B cell (primary cell): ENCODE data around the gene GPR78.

Source experiments
- EZH2 ChIP-seq: IDR thresholded peaks from 2 replicates; pipeline ENCODE4 v1.6.1; 2012; ENCODE audit warnings: borderline replicate concordance, low read depth, mild to moderate bottlenecking, moderate library complexity, low read length; ENCODE audit not compliant: insufficient read depth, poor library complexity, severe bottlenecking
- TF ChIP-seq, protein P1 (sequence below): fragments of 200-600 bp; IDR thresholded peaks from one replicate; pipeline ENCODE4 v1.8.0; 2022; ENCODE audit warnings: antibody characterized with exemption, mild to moderate bottlenecking

DNA sequence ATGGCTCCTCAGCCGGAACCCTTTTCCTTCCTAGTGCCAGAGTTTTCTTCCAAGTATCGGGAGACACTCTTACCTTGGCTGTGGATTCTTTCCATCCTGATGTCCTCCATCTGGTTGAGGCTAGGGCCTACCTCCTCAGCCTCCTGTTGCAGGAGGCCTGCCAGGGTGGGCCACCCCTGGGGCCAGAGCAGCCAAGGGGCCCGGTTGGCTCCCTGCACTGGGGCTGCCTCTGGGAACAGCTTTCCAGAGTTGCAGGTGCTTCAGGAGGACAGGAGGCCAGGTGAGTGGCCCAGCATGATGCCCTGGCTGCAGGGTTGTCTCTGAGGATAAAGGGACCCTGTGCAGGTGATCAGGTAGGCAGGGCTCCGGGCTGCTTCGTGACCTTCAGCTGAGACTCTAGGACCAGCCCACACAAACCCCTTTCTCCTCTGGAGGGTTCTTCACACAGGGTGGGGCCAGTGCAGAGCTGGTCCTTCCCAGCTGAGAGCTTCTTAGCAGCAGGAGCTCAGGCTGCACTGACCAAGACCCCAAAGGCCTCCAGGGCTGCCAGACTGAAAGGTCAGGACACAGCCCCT, 5.3 kb upstream of the GPR78 start:
- TF ChIP-seq, protein P1, sequence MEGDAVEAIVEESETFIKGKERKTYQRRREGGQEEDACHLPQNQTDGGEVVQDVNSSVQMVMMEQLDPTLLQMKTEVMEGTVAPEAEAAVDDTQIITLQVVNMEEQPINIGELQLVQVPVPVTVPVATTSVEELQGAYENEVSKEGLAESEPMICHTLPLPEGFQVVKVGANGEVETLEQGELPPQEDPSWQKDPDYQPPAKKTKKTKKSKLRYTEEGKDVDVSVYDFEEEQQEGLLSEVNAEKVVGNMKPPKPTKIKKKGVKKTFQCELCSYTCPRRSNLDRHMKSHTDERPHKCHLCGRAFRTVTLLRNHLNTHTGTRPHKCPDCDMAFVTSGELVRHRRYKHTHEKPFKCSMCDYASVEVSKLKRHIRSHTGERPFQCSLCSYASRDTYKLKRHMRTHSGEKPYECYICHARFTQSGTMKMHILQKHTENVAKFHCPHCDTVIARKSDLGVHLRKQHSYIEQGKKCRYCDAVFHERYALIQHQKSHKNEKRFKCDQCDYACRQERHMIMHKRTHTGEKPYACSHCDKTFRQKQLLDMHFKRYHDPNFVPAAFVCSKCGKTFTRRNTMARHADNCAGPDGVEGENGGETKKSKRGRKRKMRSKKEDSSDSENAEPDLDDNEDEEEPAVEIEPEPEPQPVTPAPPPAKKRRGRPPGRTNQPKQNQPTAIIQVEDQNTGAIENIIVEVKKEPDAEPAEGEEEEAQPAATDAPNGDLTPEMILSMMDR: no peak
- TF ChIP-seq EZH2: no peak
